DMS153 treated with DMSO at 0.1 percent for 48 hours (cell line): ENCODE results near the gene PLPP3.

ENCODE experiments used
- DNase-seq: peaks from one replicate; lab custom pipeline; 2025; ENCODE audit not compliant: unreplicated experiment; lab: John Stamatoyannopoulos, UW

PLPP3 gene

GRCh38 chr1:56548571-56548970, 30.8 kb downstream of the PLPP3 start:
- no peak for DNase-seq

GRCh38 chr1:56547977-56548376, 31.4 kb downstream of the PLPP3 start:
- no peak for DNase-seq

GRCh38 chr1:56547473-56547872, 31.9 kb downstream of the PLPP3 start:
- DNase-seq, result no peak

- no peak for DNase-seq
Measured at GRCh38 chr1:56545711-56546110, 33.7 kb downstream of the PLPP3 start.

GRCh38 chr1:56543783-56544612, 35.4 kb downstream of the PLPP3 start:
- no peak for DNase-seq

- DNase-seq, result no peak
Measured at GRCh38 chr1:56542651-56543050, 36.7 kb downstream of the PLPP3 start.

GRCh38 chr1:56541408-56541807, 38.0 kb downstream of the PLPP3 start:
- no peak for DNase-seq

- DNase-seq, result no peak
Measured at GRCh38 chr1:56540467-56540866, 38.9 kb downstream of the PLPP3 start.

- no peak for DNase-seq
Measured at GRCh38 chr1:56539520-56539931, 39.8 kb downstream of the PLPP3 start.

GRCh38 chr1:56538532-56538931, 40.8 kb downstream of the PLPP3 start:
- DNase-seq, result no peak

GRCh38 chr1:56537660-56538059, 41.7 kb downstream of the PLPP3 start:
- no peak for DNase-seq

GRCh38 chr1:56535939-56536338, 43.4 kb downstream of the PLPP3 start:
- no peak for DNase-seq

- DNase-seq, result no peak
Measured at GRCh38 chr1:56535362-56535761, 44.0 kb downstream of the PLPP3 start.

GRCh38 chr1:56534130-56534651, 45.2 kb downstream of the PLPP3 start:
- DNase-seq, result no peak

GRCh38 chr1:56533621-56534020, 45.7 kb downstream of the PLPP3 start:
- no peak for DNase-seq

GRCh38 chr1:56533197-56533596, 46.2 kb downstream of the PLPP3 start:
- no peak for DNase-seq

GRCh38 chr1:56532350-56532683, 47.0 kb downstream of the PLPP3 start:
- DNase-seq, result no peak

GRCh38 chr1:56531624-56532349, 47.6 kb downstream of the PLPP3 start:
- no peak for DNase-seq

- no peak for DNase-seq
Measured at GRCh38 chr1:56529801-56530200, 49.6 kb downstream of the PLPP3 start.

GRCh38 chr1:56527548-56528302, 51.6 kb downstream of the PLPP3 start:
- DNase-seq, result peak; percentile 73

- no peak for DNase-seq
Measured at GRCh38 chr1:56526571-56527174, 52.7 kb downstream of the PLPP3 start.
